Measurements from ENCODE around the gene PRUNE2. TPM values are rescaled to one million over a fixed set of nuclear protein-coding genes. Genes with fewer than 3 reads are reported as not detected.

The PRUNE2 gene
- total and polyA plus RNA-seq, 2 of the 8 experiments (the other 6 are each of a cell fraction or from before 2014, with no cell fraction given): 5.5 to 13.3 TPM

DNA sequence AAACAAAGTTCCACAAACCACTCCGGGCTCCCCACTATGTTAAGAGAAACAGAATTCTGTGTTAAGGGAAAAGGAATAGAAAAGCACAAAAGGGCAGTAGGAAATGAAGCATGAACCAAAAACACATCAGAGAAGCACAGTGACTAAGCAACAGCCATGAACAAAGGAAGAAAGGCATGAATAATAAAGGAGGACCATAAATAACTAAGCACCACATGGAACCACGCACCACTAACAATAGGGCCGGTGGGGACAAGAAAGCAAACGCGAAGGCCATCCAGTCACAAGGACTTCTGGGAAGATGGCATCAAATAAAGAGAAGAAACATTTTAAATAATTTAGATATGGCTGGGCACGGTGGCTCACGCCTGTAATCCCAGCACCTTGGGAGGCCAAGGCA is 18.0 kb downstream of the PRUNE2 start (continued):
- TF ChIP-seq, protein P1, sequence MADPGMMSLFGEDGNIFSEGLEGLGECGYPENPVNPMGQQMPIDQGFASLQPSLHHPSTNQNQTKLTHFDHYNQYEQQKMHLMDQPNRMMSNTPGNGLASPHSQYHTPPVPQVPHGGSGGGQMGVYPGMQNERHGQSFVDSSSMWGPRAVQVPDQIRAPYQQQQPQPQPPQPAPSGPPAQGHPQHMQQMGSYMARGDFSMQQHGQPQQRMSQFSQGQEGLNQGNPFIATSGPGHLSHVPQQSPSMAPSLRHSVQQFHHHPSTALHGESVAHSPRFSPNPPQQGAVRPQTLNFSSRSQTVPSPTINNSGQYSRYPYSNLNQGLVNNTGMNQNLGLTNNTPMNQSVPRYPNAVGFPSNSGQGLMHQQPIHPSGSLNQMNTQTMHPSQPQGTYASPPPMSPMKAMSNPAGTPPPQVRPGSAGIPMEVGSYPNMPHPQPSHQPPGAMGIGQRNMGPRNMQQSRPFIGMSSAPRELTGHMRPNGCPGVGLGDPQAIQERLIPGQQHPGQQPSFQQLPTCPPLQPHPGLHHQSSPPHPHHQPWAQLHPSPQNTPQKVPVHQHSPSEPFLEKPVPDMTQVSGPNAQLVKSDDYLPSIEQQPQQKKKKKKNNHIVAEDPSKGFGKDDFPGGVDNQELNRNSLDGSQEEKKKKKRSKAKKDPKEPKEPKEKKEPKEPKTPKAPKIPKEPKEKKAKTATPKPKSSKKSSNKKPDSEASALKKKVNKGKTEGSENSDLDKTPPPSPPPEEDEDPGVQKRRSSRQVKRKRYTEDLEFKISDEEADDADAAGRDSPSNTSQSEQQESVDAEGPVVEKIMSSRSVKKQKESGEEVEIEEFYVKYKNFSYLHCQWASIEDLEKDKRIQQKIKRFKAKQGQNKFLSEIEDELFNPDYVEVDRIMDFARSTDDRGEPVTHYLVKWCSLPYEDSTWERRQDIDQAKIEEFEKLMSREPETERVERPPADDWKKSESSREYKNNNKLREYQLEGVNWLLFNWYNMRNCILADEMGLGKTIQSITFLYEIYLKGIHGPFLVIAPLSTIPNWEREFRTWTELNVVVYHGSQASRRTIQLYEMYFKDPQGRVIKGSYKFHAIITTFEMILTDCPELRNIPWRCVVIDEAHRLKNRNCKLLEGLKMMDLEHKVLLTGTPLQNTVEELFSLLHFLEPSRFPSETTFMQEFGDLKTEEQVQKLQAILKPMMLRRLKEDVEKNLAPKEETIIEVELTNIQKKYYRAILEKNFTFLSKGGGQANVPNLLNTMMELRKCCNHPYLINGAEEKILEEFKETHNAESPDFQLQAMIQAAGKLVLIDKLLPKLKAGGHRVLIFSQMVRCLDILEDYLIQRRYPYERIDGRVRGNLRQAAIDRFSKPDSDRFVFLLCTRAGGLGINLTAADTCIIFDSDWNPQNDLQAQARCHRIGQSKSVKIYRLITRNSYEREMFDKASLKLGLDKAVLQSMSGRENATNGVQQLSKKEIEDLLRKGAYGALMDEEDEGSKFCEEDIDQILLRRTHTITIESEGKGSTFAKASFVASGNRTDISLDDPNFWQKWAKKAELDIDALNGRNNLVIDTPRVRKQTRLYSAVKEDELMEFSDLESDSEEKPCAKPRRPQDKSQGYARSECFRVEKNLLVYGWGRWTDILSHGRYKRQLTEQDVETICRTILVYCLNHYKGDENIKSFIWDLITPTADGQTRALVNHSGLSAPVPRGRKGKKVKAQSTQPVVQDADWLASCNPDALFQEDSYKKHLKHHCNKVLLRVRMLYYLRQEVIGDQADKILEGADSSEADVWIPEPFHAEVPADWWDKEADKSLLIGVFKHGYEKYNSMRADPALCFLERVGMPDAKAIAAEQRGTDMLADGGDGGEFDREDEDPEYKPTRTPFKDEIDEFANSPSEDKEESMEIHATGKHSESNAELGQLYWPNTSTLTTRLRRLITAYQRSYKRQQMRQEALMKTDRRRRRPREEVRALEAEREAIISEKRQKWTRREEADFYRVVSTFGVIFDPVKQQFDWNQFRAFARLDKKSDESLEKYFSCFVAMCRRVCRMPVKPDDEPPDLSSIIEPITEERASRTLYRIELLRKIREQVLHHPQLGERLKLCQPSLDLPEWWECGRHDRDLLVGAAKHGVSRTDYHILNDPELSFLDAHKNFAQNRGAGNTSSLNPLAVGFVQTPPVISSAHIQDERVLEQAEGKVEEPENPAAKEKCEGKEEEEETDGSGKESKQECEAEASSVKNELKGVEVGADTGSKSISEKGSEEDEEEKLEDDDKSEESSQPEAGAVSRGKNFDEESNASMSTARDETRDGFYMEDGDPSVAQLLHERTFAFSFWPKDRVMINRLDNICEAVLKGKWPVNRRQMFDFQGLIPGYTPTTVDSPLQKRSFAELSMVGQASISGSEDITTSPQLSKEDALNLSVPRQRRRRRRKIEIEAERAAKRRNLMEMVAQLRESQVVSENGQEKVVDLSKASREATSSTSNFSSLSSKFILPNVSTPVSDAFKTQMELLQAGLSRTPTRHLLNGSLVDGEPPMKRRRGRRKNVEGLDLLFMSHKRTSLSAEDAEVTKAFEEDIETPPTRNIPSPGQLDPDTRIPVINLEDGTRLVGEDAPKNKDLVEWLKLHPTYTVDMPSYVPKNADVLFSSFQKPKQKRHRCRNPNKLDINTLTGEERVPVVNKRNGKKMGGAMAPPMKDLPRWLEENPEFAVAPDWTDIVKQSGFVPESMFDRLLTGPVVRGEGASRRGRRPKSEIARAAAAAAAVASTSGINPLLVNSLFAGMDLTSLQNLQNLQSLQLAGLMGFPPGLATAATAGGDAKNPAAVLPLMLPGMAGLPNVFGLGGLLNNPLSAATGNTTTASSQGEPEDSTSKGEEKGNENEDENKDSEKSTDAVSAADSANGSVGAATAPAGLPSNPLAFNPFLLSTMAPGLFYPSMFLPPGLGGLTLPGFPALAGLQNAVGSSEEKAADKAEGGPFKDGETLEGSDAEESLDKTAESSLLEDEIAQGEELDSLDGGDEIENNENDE (IDR thresholded peaks at IDR 0.05; ENCODE audit: insufficient replicate concordance, low read length): no peak

Data from H1 (cell line).